Mesenchymal stem cell (in vitro differentiated cells and primary cell): ENCODE data around the gene PDCD1LG2.

ENCODE experiments used
- DNase-seq: peaks from one replicate; pipeline ENCODE4 v3.0.0-alpha.2; 2013
- H2AFZ ChIP-seq: one replicate; pipeline ENCODE4 v1.6.1; 2013; ENCODE audit warnings: low read depth, mild to moderate bottlenecking, control low read depth, inconsistent platforms, low read length, moderate library complexity
- H2AK5ac ChIP-seq: 2 replicates; pipeline ENCODE4 v1.6.1; 2013; ENCODE audit warnings: low read length, moderate library complexity, mild to moderate bottlenecking, inconsistent platforms; ENCODE audit not compliant: severe bottlenecking
- H2BK120ac ChIP-seq: one replicate; pipeline ENCODE4 v1.6.1; 2013; ENCODE audit warnings: low read depth, mild to moderate bottlenecking, inconsistent platforms, low read length, moderate library complexity
- H2BK12ac ChIP-seq, 2 experiments: one replicate each; pipeline ENCODE4 v1.6.1; 2013; ENCODE audit warnings: inconsistent platforms in 2 of 2, low read length in 2 of 2, mild to moderate bottlenecking in 2 of 2, moderate library complexity in 2 of 2, control low read depth in 1 of 2
- H2BK15ac ChIP-seq: one replicate; pipeline ENCODE4 v1.6.1; 2013; ENCODE audit warnings: mild to moderate bottlenecking, low read depth, inconsistent platforms; ENCODE audit not compliant: poor library complexity, severe bottlenecking
- H2BK5ac ChIP-seq: 2 replicates; pipeline ENCODE4 v1.6.1; 2013; ENCODE audit warnings: low read depth, mild to moderate bottlenecking, low read length, control low read depth, inconsistent platforms; ENCODE audit not compliant: poor library complexity, severe bottlenecking
- H3K14ac ChIP-seq, 2 experiments: one replicate each; pipeline ENCODE4 v1.6.1; 2013; ENCODE audit warnings: inconsistent platforms in 2 of 2, low read length in 2 of 2, control low read depth in 1 of 2, mild to moderate bottlenecking in 1 of 2, moderate library complexity in 1 of 2
- H3K18ac ChIP-seq, 2 experiments: one replicate each; pipeline ENCODE4 v1.6.1; 2013; ENCODE audit warnings: inconsistent platforms in 2 of 2, low read length in 2 of 2, control low read depth in 1 of 2, low read depth in 1 of 2, mild to moderate bottlenecking in 1 of 2
- H3K23ac ChIP-seq, 2 experiments: one replicate each; pipeline ENCODE4 v1.6.1; 2013; ENCODE audit warnings: inconsistent platforms in 2 of 2, low read length in 2 of 2, mild to moderate bottlenecking in 2 of 2, moderate library complexity in 2 of 2, control low read depth in 1 of 2
- H3K27ac ChIP-seq: 2 replicates; pipeline ENCODE4 v1.5.1; 2013; ENCODE audit warnings: mild to moderate bottlenecking, moderate library complexity, low read length, control low read depth, inconsistent platforms; ENCODE audit not compliant: poor library complexity, severe bottlenecking
- H3K27me3 ChIP-seq, 2 experiments: 2 replicates each; pipeline versions ENCODE4 v1.6.1 to v1.7.0; 2013; ENCODE audit warnings: low read length in 2 of 2, mild to moderate bottlenecking in 2 of 2, moderate library complexity in 2 of 2, control low read depth in 1 of 2, inconsistent platforms in 1 of 2; ENCODE audit not compliant: control insufficient read depth in 1 of 2, insufficient read depth in 1 of 2
- H3K36me3 ChIP-seq, 2 experiments: 2 replicates each; pipeline versions ENCODE4 v1.6.1 to v1.7.0; 2013; ENCODE audit warnings: low read length in 2 of 2, control low read depth in 1 of 2, inconsistent platforms in 1 of 2, low read depth in 1 of 2, mild to moderate bottlenecking in 1 of 2; ENCODE audit not compliant: insufficient read depth in 2 of 2, control insufficient read depth in 1 of 2
- H3K4ac ChIP-seq, 2 experiments: one replicate each; pipeline ENCODE4 v1.6.1; 2013; ENCODE audit warnings: inconsistent platforms in 2 of 2, low read length in 2 of 2, mild to moderate bottlenecking in 2 of 2, moderate library complexity in 2 of 2, control low read depth in 1 of 2, low read depth in 1 of 2
- H3K4me1 ChIP-seq: 2 replicates; pipeline ENCODE4 v1.6.1; 2013; ENCODE audit warnings: low read depth, low read length, control low read depth; ENCODE audit not compliant: control insufficient read depth, insufficient read depth
- H3K4me2 ChIP-seq: 2 replicates; pipeline ENCODE4 v1.6.1; 2013; ENCODE audit warnings: low read length, mild to moderate bottlenecking, inconsistent platforms; ENCODE audit not compliant: poor library complexity, severe bottlenecking
- H3K4me3 ChIP-seq, 2 experiments: 2 replicates each; pipeline versions ENCODE4 v1.5.1 to v1.7.0; 2013; ENCODE audit warnings: low read length in 2 of 2, mild to moderate bottlenecking in 2 of 2, control low read depth in 1 of 2, low read depth in 1 of 2; ENCODE audit not compliant: insufficient read depth in 1 of 2
- H3K79me1 ChIP-seq: replicated peaks from 2 replicates; pipeline ENCODE4 v1.6.1; 2013; ENCODE audit warnings: mild to moderate bottlenecking, control low read depth, low read length, inconsistent platforms; ENCODE audit not compliant: poor library complexity, severe bottlenecking
- H3K9ac ChIP-seq: 2 replicates; pipeline ENCODE4 v1.7.0; 2013; ENCODE audit warnings: mild to moderate bottlenecking, low read length, moderate library complexity
- H3K9me3 ChIP-seq: 2 replicates; pipeline ENCODE4 v1.7.0; 2013; ENCODE audit warnings: mild to moderate bottlenecking, low read length; ENCODE audit not compliant: control insufficient read depth
- H4K8ac ChIP-seq: one replicate; pipeline ENCODE4 v1.6.1; 2013; ENCODE audit warnings: inconsistent platforms, mild to moderate bottlenecking, low read length, moderate library complexity
- H4K91ac ChIP-seq: one replicate; pipeline ENCODE4 v1.6.1; 2013; ENCODE audit warnings: mild to moderate bottlenecking, low read length, inconsistent platforms
- WGBS: methylation state at CpG from one replicate; pipeline ENCODE4 v1.1.7; 2013; ENCODE audit warnings: mixed read lengths; 5-methylcytosine and 5-hydroxymethylcytosine counted together

Gene PDCD1LG2

GRCh38 chr9:5478206-5478605, 32.1 kb upstream of the PDCD1LG2 start:
- Histone ChIP-seq H3K18ac (no peak overlapping the region), H3K4me1 (no peaks in the 10 kb centered on the region), H2BK5ac (no peak overlapping the region), H3K36me3 (no peaks in the 10 kb centered on the region), H2BK120ac (no peak overlapping the region), H3K4me2 (no peak overlapping the region), H3K79me1 (no peaks in the 10 kb centered on the region), H3K9me3 (no peaks in the 10 kb centered on the region), H2AK5ac (no peak overlapping the region), H4K91ac (no peak overlapping the region), H3K23ac (no peak overlapping the region), H3K4me3 (no peak overlapping the region), H3K4ac (no peak overlapping the region), H2AFZ (no peak overlapping the region), H3K9ac (no peak overlapping the region), H4K8ac (no peak overlapping the region), H3K27me3 (no peaks in the 10 kb centered on the region), H2BK12ac (no peak overlapping the region), H2BK15ac (no peak overlapping the region), H3K27ac (no peak overlapping the region), H3K14ac (no peak overlapping the region)
- DNase-seq = no peak
- 90% methylated on average over 2 of the region's 2 CpGs for WGBS

- Histone ChIP-seq H3K27me3 (no peaks in the 10 kb centered on the region), H3K4me1 (no peaks in the 10 kb centered on the region), H2AFZ (no peak overlapping the region), H3K4ac (no peak overlapping the region), H2BK12ac (no peak overlapping the region), H3K36me3 (no peaks in the 10 kb centered on the region), H4K8ac (no peak overlapping the region), H3K14ac (no peak overlapping the region), H3K4me3 (no peak overlapping the region), H3K79me1 (no peaks in the 10 kb centered on the region), H3K9ac (no peak overlapping the region), H2AK5ac (no peak overlapping the region), H3K23ac (no peak overlapping the region), H3K18ac (no peak overlapping the region), H2BK120ac (no peak overlapping the region), H3K9me3 (no peaks in the 10 kb centered on the region), H2BK5ac (no peak overlapping the region), H2BK15ac (no peak overlapping the region), H4K91ac (no peak overlapping the region), H3K4me2 (no peak overlapping the region), H3K27ac (no peak overlapping the region)
- 60% methylated on average over 1 of the region's 3 CpGs for WGBS
- peak; percentile 16 for DNase-seq
These were observed 30.2 kb upstream of the PDCD1LG2 start for GRCh38 chr9:5479994-5480694.

DNA sequence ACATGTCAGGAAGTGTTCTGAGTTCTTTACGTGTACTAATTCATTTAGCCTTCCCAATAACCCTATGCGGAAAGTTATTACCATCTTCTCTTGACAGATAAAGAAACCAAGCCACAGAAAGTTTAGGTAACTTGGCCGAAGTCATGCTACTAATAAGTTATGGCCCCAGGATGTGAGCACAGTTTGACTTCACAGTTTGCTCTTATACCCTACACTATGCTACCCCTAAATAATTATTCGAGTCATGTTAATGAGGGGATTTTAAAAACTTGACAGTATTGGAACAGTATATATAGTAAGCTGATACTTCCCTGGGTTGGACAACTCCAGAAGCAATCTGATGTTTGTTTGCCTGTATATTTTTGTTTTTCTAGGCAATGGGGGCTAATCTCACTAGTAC, 29.4 kb upstream of the PDCD1LG2 start:
- Histone ChIP-seq H2BK5ac (no peak overlapping the region), H4K8ac (no peak overlapping the region), H3K79me1 (no peaks in the 10 kb centered on the region), H3K9ac (no peak overlapping the region), H3K4ac (no peak overlapping the region), H2BK120ac (no peak overlapping the region), H2AFZ (no peak overlapping the region), H3K18ac (no peak overlapping the region), H3K9me3 (no peaks in the 10 kb centered on the region), H3K23ac (no peak overlapping the region), H2BK12ac (no peak overlapping the region), H2BK15ac (no peak overlapping the region), H2AK5ac (no peak overlapping the region), H3K27me3 (no peaks in the 10 kb centered on the region), H3K36me3 (no peaks in the 10 kb centered on the region), H3K4me2 (no peak overlapping the region), H3K14ac (no peak overlapping the region), H4K91ac (no peak overlapping the region), H3K4me3 (no peak overlapping the region), H3K4me1 (no peaks in the 10 kb centered on the region), H3K27ac (no peak overlapping the region)
- 97% methylated on average over 4 of the region's 4 CpGs for WGBS
- no peak for DNase-seq

- no peak overlapping the region for H3K9ac ChIP-seq
- H3K14ac ChIP-seq = no peak overlapping the region
- H3K9me3 ChIP-seq = no peaks in the 10 kb centered on the region
- WGBS = 93% methylated on average over 5 of the region's 5 CpGs
- H2BK12ac ChIP-seq = no peak overlapping the region
- no peak overlapping the region for H2BK5ac ChIP-seq
- H3K27ac ChIP-seq = no peak overlapping the region
- no peak overlapping the region for H3K4ac ChIP-seq
- DNase-seq = no peak
- H2AK5ac ChIP-seq = no peak overlapping the region
- no peaks in the 10 kb centered on the region for H3K4me1 ChIP-seq
- H2BK15ac ChIP-seq = no peak overlapping the region
- no peak overlapping the region for H2BK120ac ChIP-seq
- no peaks in the 10 kb centered on the region for H3K79me1 ChIP-seq
- no peak overlapping the region for H4K91ac ChIP-seq
- H3K36me3 ChIP-seq = no peaks in the 10 kb centered on the region
- no peaks in the 10 kb centered on the region for H3K27me3 ChIP-seq
- H3K23ac ChIP-seq = no peak overlapping the region
- no peak overlapping the region for H3K4me3 ChIP-seq
- H3K4me2 ChIP-seq = no peak overlapping the region
- no peak overlapping the region for H2AFZ ChIP-seq
- H3K18ac ChIP-seq = no peak overlapping the region
- H4K8ac ChIP-seq = no peak overlapping the region
These were observed 28.9 kb upstream of the PDCD1LG2 start for GRCh38 chr9:5481322-5482040.
